Measurements from ENCODE around the gene MIAT. TPM values are rescaled to one million over a fixed set of nuclear protein-coding genes. Genes with fewer than 3 reads are reported as not detected.

Gene MIAT
- total RNA-seq = 1.4 and 3.5 TPM in 2 replicates

GRCh38 chr22:26656891-26657851 is at the start of gene MIAT:
MIAT (plus strand) TSS chr22:26657588.

GRCh38 chr22:26617271-26618199 is 39.9 kb upstream of the MIAT start, which contains the start of gene CRYBB1:
CRYBB1 (minus strand) TSS chr22:26618027; CDS start chr22:26616319, 1,708 bp downstream.

DNA sequence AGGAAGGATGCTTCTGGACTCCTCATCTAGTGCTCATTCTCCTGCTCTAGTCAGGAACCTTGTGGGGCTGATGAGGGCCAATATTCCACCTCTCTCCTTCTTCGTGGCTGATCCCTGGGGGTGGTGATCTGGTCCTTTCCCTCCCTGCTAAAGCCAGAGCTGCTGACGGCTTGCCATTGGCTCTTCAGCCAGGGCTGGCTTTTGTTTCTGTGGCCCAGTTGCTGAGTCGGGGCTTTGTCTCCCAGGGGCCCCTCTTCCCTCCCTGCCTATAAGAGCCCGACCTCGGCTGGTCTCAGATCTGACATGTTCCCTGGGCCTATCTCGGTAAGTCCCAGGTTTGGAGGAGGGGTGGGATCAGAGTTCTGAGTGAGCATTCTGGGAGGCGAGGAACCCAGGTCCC is 35.7 kb upstream of the MIAT start, which contains the start of gene CRYBA4:
Gene CRYBA4, plus strand, starts transcription at position 301 of the 400 bp plus-strand sequence. CDS start 634 bp downstream, outside the sequence.

Other genes starting within 250 kb of the MIAT start
- 0.79 and 1.2 TPM in 2 replicates for gene ASPHD2, start 228.3 kb upstream of the MIAT start, total RNA-seq
- 22.9 and 29.4 TPM in 2 replicates for gene HPS4, start 173.8 kb upstream of the MIAT start, total RNA-seq
- 5.4 and 14.2 TPM in 2 replicates for gene SRRD, start 173.7 kb upstream of the MIAT start, total RNA-seq
- 30.9 and 51.4 TPM in 2 replicates for gene TFIP11, start 145.1 kb upstream of the MIAT start, total RNA-seq
- gene TPST2, start 67.5 kb upstream of the MIAT start, total RNA-seq = 7.4 and 16.2 TPM in 2 replicates
- gene CRYBB1, start 39.6 kb upstream of the MIAT start, total RNA-seq = not detected in 2 replicates
- gene CRYBA4, start 35.6 kb upstream of the MIAT start, total RNA-seq = not detected in 2 replicates